IPS-11a (cell line): ENCODE results near the gene FMNL2.

Experiments
- H3K4me3 ChIP-seq: one replicate; pipeline ENCODE4 v1.5.1; 2013; ENCODE audit warnings: low read depth, low read length, control low read depth

FMNL2 gene

DNA sequence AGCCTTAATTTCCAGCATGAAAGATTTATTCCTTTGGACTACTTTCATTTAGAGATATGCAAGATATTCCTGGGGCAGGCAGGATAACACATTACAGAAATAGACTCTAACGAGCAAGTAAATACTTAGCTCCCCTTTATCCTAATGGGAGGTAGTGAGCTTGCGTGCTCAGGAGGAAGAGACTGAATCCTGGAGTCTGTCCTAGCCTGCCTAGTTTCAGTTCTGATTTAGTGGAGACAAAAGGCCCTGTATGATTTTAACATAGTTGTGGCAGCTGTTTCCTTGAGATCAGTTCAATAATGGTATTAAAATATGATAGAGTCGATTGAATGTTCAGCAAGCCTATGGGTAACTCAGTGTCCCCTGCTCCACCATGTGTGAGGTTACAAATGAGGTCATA is 109.5 kb downstream of the FMNL2 start:
- no peak overlapping the region for H3K4me3 ChIP-seq

DNA sequence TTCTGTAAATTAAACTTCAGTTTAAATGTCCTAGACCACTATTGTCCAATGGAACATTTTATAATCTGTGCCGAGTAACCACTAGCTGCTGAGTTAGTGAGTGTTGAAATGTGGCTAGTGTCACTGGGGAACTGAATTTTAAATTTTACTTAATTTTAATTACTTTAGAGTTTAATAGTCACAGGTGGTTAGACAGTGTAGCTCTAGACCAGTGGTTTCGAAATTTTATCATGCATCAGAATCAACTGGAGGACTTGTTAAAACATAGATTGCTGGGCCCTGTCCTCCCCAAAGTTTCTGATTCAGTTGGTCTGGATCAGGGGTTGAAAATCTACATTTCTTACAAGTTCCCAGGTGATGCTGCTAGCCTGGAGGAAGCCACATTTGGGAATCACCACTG is 110.4 kb downstream of the FMNL2 start:
- H3K4me3 ChIP-seq: no peak overlapping the region

DNA sequence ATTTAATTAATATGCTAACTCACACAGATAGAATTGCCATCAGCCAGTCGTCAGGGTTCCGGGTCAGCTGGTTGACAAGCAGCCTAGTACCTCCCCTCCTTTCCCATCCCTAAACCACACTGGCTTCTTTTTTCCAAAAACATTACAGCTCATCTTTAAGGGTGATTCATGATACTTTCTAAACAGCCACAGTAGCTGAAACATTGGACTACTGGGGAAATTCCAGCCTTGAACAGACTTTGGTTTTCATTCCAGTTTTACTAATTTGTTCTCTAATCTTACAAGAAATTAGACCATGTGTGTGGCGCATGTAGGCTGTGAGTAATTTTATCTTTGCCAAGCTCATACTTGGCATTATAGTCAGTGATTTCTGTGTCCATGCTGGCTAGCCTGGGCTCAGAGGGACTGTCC is 110.8 kb downstream of the FMNL2 start:
- no peak overlapping the region for H3K4me3 ChIP-seq

DNA sequence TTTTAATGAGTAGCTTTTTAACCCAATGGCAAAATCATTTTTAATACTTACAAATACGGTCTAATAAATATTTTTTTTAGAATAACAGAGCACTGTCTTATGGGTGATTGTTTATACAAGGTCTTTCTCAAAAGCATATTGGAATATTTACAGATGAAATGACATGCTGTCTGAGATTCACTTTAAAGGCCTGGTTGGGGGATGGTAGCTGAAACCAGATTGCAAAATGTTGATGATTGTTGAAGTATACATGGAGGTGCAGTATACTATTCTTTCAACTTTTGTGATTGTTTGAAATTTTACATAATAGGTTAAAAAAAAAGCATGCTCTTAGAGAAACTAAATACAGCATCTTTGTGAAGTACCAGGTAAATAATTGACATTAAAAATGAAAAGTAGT is 111.2 kb downstream of the FMNL2 start:
- H3K4me3 ChIP-seq: no peak overlapping the region

DNA sequence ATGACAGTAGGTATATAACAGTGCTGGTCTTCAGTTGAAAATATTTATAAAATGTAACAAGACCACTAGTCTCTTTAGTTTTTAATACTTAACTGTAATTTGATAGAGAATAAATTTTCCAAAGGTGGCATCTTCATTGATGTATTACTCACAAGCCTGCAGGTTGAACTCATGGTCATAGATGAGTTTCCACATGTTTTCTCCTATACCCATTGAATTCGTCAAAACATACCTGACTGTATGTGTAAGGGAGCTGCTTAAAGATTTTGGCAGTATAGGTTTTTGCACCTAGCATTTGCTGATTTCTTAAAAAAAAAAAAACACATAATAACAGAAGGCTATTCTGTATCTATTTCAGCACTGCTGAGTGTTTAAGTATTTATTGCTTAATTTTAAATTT is 112.9 kb downstream of the FMNL2 start:
- no peak overlapping the region for H3K4me3 ChIP-seq

DNA sequence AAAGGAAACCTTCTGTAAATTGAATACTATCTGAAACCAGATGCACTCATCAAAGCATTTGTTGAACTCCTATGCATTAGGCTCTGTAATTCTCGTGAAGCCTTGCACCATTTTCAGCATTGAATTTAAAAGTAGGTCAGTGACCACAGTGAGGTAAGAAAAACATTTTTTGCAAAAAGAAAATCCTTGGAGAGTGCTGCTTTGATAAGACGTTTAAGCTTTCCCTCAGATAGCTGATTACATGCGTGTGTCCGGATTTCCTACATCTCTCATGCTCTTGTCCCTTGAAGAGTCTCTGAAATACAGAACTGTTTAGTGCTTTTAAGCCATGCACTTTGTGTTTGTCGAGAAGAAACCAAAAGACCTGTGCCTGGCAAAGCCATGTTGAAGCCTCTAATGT is 113.6 kb downstream of the FMNL2 start:
- H3K4me3 ChIP-seq: no peak overlapping the region

DNA sequence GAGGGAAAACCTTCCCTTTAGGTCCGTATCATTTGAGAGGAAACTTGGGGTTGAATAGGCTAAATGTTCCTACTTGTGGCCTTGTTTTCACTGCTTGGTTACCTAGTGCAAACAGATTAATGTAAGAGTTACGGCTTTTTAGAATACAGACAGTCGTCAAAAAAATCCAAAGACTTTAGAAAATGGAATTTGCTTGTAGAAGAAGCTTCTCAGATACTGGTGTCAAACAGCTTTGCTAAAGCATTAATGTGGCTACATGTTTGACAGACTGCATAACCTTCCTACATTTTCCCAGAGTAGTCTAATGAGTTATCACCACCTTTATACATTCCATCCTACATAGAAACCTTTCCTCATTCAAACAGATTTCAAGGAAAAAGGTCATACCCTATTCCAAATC is 114.6 kb downstream of the FMNL2 start:
- no peak overlapping the region for H3K4me3 ChIP-seq

DNA sequence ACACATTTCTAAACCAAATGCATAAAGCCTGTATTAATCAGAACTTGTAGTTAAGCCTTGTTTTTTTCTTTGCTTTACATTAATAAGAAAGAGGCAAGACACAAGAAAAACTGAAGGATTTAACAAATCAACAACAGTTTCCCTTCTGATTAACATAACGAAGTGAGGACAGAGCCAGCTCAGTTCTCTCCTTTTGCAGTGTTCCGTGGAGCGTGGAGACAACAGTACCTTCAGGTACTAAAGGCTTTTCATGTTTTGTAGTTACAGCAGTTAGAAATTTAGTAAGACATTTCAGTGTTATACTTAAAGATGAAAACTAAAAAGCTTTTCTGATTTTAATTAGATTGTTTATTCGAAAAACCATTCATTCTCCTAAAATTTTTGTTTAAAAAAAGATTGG is 115.2 kb downstream of the FMNL2 start:
- no peak overlapping the region for H3K4me3 ChIP-seq

DNA sequence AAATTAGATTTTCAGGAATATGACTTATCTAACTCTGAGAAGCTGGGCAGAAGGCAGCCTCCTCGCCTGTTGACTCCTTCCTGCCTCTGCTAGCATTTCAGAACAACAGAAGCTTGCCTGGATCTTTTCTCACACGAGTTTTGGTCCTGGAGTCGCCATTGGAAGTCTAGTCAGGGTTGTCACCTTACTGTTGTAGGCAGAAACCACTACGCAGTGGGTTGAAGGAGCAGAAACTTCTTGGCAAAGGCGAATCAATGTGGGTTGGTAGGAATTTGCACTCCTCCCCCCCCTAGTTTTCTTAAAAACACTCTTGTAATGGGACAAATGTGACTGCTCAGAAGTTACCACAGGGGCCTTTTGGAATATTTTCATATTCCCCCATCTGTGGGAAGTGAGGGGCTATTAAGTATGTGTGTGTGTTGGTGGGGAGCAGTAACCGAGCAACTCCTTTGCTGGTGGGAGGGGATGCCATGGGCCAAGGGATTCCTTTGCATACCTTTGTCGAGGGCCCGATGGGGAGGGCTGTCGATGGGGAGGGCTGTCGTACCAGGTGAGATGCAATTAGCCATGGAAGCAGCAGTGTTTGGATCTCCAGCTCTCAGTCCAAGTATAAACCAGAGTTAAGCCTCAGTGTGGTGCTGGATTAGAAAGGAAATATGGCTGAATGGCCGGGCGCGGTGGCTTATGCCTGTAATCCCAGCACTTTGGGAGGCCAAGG is 117.4 kb downstream of the FMNL2 start:
- no peak overlapping the region for H3K4me3 ChIP-seq

DNA sequence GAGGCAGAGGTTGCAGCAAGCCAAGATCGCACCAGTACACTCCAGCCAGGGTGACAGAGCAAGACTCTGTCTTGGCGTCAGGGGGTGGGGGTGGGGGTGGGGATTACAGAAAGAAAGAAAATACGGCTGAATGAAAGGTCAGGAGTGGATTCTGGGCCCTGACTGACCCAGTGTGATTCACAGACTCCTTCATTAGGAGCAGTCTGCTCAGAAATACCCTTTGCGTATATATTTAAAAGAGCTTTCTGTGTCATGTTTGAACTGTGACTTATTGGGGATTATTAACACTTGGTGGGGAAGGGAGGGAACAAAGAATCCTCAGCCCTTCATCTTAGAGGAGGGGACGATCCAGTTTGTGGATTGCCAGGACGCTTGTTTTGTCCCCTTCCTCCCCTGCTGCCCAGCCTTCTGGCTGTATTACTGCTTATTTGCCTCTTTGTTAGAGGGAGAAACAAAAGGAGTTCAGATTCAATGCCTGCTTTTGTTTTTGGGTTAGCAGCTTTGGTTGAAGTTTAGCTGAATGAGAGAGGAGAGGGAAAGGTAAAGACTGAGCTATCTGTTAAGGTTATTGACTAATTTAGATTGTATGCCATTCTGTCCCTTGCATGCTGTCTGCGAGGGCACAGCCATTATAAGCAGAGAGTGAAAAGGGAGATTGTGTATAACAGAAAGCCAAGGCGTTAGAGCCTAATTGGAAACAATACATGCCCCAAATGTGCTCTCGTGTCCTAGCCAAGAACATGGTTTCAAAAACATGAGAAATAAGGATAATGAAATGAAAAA is 118.3 kb downstream of the FMNL2 start:
- no peak overlapping the region for H3K4me3 ChIP-seq

DNA sequence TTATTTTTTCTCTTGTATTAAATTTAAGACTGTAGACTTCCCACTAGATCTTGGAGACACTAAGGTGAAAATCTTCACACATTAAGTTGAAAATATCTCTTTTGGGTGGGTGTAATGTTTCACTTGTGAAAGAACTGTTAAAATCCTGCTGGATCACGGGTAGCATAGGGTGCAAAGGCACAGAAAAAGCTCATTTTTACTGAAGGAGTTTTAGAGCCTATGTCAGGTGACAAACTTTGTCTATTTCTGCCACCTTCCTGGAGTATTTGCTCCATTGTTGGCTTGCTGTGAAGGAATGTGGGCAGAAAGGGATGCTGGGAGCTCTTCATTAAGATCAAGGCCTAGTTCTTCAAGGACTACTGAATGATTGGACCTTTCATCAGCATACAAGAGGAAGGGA is 119.4 kb downstream of the FMNL2 start:
- no peak overlapping the region for H3K4me3 ChIP-seq

DNA sequence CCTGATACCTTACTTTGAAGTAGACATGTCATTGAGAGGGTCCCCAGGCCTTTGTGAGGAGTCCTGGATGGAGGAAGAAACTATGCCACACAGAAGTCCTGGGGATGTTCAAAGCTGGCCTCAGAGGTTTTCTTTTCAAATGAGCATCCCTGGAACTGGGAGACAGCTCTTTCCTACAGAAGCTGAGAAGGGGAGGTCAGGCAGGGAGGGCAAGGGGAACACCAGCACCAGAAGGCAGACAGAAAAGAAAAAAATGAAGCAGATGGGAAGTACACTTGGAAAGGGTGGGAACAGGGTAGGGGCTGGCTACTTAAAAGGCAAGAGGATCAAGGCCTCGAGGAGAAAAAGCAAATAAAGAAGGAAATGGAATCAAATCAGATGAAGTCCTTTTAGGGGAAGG is 120.0 kb downstream of the FMNL2 start:
- no peak overlapping the region for H3K4me3 ChIP-seq

DNA sequence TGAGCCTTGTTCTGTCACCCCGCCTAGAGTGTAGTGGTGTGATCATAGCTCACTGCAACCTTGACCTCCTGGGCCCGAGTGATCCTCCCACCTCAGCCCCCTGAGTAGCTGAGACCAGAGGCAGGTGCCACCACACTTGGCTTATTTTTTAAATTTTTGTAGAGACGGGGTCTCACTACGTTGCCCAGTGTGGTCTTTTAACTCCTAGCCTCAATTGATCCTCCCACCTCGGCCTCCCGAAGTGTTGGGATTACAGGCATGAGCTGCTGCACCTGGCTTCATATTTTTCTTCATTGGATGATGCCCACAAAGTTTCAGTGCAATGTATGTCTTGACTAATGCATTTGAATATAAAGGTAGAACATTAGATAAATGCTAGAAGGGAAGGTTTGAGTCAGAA is 120.8 kb downstream of the FMNL2 start:
- no peak overlapping the region for H3K4me3 ChIP-seq

DNA sequence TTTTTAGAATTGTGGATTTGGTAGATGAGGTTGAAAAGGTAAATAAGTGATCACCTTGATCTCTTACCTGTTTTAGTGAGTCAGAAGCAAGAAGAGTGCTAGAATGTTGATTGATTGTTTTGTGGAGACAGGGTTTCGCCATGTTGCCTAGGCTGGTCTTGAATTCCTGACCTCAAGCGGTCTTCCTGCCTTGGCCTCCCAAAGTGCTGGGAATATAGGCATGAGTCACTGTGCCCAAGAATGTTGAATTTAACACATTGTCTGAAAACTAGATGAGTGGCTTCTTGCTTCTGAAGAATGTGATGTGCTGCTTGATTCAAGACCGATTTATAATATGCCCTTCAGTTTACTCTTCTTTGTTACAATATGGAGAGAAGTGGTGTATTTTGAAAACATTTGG is 121.3 kb downstream of the FMNL2 start:
- H3K4me3 ChIP-seq: no peak overlapping the region

DNA sequence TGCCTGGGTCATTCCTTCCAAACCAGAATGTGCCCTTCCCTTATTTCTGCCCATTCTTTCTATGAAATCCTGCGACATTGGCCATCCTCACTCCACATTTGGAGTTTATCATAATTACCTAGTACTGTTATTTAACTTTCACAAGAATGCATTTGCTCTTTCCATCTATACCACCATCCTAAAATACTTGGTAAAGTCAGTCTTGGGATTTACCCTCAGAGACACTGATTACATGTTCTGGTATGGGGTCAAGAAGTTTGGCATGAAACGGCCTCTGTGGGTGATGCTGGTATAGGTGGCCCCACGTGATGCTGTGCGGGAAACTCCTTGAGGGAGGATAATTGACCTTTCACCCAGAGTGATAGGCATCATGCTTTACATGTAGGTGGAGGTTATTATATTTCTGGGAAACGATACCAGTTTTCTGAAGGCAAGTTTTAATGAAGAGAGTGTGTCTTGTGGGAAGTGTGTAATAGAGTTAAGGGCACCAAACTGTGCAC is 123.5 kb downstream of the FMNL2 start:
- H3K4me3 ChIP-seq: no peak overlapping the region

DNA sequence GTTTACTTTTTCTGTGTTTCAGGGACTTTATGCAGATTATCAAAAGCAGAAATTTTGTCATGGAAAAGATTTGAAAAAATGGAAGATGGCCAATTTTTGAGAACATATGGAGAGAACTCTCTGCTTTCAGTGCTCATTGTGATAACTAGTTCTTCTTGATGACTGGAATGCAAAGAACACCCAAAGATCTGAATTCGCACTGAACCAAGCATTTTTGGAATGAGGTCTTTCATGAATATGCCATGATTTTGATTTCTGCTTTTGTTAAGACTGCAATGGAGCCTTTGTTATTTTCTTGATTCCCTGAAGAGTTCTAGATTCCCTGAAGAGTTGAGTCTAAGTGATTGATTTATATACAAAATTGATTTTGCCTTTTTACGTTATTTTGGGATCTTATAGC is 124.1 kb downstream of the FMNL2 start:
- H3K4me3 ChIP-seq: no peak overlapping the region

DNA sequence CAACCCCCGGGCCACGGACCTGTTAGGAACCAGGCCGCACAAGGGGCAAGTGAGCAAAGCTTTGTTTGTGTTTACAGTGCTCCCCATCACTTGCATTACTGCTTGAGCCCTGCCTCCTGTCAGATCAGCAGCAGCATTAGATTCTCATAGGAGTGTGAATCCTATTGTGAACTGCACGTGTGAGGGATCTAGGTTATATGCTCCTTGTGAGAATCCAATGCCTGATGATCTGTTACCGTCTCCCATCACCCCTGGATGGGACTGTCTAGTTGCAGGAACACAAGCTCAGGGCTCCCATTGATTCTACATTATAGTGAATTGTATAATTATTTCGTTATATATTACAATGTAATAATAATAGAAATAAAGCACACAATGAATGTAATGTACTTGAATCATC is 125.6 kb downstream of the FMNL2 start:
- no peak overlapping the region for H3K4me3 ChIP-seq

DNA sequence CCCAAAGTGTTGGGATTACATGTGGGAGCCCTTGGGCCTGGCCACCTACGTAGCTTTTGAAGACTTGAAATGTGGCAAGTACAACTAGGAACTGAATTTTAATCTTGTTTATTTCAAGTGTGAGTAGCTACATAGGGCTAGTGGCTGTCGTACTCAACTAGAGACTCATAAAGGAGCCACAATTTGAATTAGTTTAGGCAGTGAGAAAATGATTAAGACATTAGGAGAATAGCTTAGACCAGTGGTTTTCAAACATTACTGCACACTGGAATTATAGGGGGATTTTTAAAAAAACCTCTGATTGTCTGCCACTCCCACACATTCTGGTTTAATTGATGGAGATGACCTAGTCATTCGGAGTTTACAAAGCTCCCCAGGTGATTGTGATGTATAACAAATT is 127.1 kb downstream of the FMNL2 start:
- no peak overlapping the region for H3K4me3 ChIP-seq

DNA sequence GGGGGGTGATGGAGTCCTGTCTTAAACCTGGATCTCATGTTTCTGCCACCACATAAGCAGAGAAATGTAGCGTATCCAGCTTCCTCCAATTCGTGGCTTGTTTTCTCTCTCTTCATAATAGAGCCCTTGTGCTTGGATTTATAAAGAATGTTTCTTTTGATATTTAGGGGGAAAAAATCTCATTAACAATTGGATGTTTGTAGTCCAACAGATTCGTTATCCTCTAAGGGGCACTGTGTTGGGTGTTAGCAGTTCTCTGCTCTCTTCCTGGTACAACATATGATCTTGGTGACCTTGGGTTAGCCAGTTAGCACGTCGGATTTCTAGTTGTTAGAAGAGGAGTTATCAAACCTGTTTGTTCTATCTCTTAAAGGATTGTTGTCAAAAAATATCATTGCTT is 127.8 kb downstream of the FMNL2 start:
- H3K4me3 ChIP-seq: no peak overlapping the region

DNA sequence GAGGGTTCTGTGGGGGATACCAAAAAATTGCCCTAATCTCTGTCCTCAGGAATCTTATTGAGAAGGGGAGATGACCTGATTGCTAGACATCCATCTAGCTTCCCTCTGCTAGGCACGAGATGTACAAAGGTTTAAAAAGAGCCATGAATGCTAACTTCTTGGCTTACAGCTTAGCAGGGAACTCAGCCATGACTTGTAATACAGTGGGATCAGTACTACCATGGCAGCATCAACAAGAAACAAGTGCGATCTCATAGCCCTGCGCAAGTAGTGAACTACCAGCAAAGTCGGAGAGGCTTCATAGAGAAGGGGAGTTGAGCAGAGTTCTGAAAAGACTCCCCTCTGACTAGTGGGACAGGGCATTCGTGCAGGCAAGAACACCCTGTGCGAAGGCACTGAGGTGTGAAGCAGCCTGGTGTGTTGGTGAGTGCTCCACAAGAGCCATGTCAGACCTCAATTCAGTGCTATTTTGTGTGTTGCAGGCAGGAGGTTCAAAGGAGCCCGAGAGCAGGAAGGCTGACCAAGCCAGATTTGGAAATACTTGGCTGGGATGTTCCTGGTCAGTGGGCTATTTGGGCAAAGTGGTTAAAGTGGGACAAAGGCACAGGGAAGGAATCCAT is 130.0 kb downstream of the FMNL2 start:
- H3K4me3 ChIP-seq: no peak overlapping the region

DNA sequence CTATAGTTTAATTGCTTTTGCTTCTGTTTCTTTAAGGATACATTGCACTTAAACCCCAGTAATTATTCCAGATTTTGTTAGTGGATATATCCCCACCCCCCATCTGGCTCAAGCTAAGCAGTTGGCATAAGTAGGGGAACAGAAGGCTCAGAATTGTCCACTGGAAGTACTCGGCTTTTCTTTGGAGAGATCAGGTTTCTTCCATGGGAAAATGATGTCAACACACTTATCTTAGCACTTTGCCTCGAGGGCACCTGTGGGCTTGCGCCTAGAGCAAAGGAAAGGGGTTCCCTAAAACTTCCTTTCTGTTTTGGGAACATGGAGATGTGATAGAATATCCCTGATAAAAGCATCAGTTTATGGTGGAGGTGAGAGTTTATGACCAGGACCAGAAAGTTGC is 130.6 kb downstream of the FMNL2 start:
- H3K4me3 ChIP-seq: no peak overlapping the region

DNA sequence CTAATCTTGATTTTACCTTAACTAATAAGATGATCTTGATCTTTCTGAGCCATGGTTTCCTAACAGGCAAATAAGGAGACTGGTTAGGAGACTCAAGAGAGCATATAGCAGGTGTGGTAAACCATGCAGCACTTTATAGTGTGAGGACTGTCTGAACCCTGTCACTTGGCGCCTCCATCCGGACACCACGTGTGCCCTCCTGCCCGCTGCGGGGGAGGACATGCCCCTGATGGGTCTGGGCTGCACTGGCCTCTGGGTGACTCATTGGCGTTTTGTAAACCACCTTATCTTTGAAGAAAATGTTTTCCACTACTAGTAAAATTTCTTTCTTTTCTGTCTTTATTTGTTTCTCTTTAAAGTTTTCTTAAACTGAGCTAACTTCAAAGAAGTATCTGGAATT is 131.1 kb downstream of the FMNL2 start:
- no peak overlapping the region for H3K4me3 ChIP-seq
